H1 (cell line): ENCODE data around the gene CDC42EP4. TPM values are rescaled to one million over a fixed set of nuclear protein-coding genes. Genes with fewer than 3 reads are reported as not detected.
A peak's percentile ranks its signal among the peaks of the same experiment; 100 is the strongest.

ENCODE experiments used
- CTCF ChIA-PET: fragments of 300-600 bp; sonication (Branson Sonifier 250); formaldehyde crosslinking; loops from one replicate; lab custom pipeline; 2021; ENCODE audit not compliant: partially characterized antibody; lab: Charles Lee
- POLR2A ChIA-PET: fragments of 300-600 bp; sonication (Branson Sonifier 250); formaldehyde crosslinking; loops from one replicate; lab custom pipeline; 2021; ENCODE audit warnings: inconsistent platforms; ENCODE audit not compliant: partially characterized antibody; lab: Charles Lee
- DNase-seq, 2 experiments: peaks; one replicate each; pipeline versions ENCODE4 v3.0.0 to v3.0.0-alpha.2; 2010 to 2022; ENCODE audit warnings: low spot score in 2 of 2, low read depth in 1 of 2, mixed read lengths in 1 of 2
- FAIRE-seq: peaks from 2 replicates; lab custom pipeline; 2011; peaks lifted over from hg19 to GRCh38; lab: Jason Lieb, UNC
- H2AFZ ChIP-seq: 2 replicates; pipeline ENCODE4 v1.8.1; 2012; ENCODE audit warnings: low read length, inconsistent platforms
- H2AK5ac ChIP-seq: 2 replicates; pipeline ENCODE4 v1.6.1; 2013; ENCODE audit warnings: low read depth, low read length
- H2BK120ac ChIP-seq: replicated peaks from 2 replicates; pipeline ENCODE3; 2013; ENCODE audit warnings: low read depth, low read length, inconsistent platforms
- H2BK12ac ChIP-seq: 2 replicates; pipeline ENCODE4 v1.6.1; 2013; ENCODE audit warnings: low read depth, low read length
- H2BK15ac ChIP-seq: 2 replicates; pipeline ENCODE4 v1.6.1; 2013; ENCODE audit warnings: low read length
- H2BK20ac ChIP-seq: 2 replicates; pipeline ENCODE4 v1.6.1; 2013; ENCODE audit warnings: low read length
- H2BK5ac ChIP-seq: 2 replicates; pipeline ENCODE4 v1.6.1; 2013; ENCODE audit warnings: low read depth, low read length
- H3K14ac ChIP-seq: 2 replicates; pipeline ENCODE4 v1.6.1; 2013; ENCODE audit warnings: inconsistent platforms; ENCODE audit not compliant: insufficient read length
- H3K18ac ChIP-seq: 2 replicates; pipeline ENCODE4 v1.6.1; 2013; ENCODE audit warnings: low read length; ENCODE audit errors: extremely low read depth
- H3K23ac ChIP-seq: 2 replicates; pipeline ENCODE4 v1.6.1; 2013; ENCODE audit warnings: inconsistent platforms; ENCODE audit not compliant: insufficient read length
- H3K23me2 ChIP-seq: 2 replicates; pipeline ENCODE4 v1.6.1; 2013; ENCODE audit warnings: low read depth, low read length
- H3K27ac ChIP-seq: 2 replicates; pipeline ENCODE4 v1.6.1; 2011; ENCODE audit warnings: low read depth, low read length, inconsistent platforms
- H3K27me3 ChIP-seq, 4 experiments: replicated peaks in 1 of 4; 1 replicate in 1 of 4; 2 replicates in 3 of 4; pipeline versions ENCODE4 v1.6.1 to v1.8.1; 2011 to 2013; ENCODE audit warnings: low read length in 3 of 4, mild to moderate bottlenecking in 3 of 4, inconsistent platforms in 2 of 4, mixed read lengths in 2 of 4, moderate library complexity in 1 of 4; ENCODE audit not compliant: control insufficient read depth in 3 of 4, insufficient read depth in 3 of 4; ENCODE audit errors: extremely low read depth in 1 of 4
- H3K36me3 ChIP-seq, 4 experiments: 2 replicates each; pipeline versions ENCODE4 v1.6.1 to v1.8.1; 2011 to 2013; ENCODE audit warnings: mild to moderate bottlenecking in 4 of 4, low read length in 3 of 4, moderate library complexity in 2 of 4, control low read depth in 1 of 4, inconsistent platforms in 1 of 4; ENCODE audit not compliant: insufficient read depth in 4 of 4, control insufficient read depth in 2 of 4
- H3K4ac ChIP-seq: replicated peaks from 2 replicates; pipeline ENCODE3; 2013; ENCODE audit warnings: low read length, low read depth, mixed read lengths, inconsistent platforms; ENCODE audit not compliant: insufficient read length
- H3K4me1 ChIP-seq, 4 experiments: replicated peaks in 1 of 4; 1 replicate in 1 of 4; 2 replicates in 3 of 4; pipeline versions ENCODE4 v1.6.1 to v1.8.1; 2011 to 2013; ENCODE audit warnings: low read length in 3 of 4, inconsistent platforms in 2 of 4, mixed read lengths in 1 of 4; ENCODE audit not compliant: insufficient read depth in 4 of 4, control insufficient read depth in 3 of 4
- H3K4me2 ChIP-seq, 2 experiments: 2 replicates each; pipeline versions ENCODE4 v1.6.1 to v1.8.1; 2011 to 2013; ENCODE audit warnings: low read depth in 2 of 2, low read length in 2 of 2, control low read depth in 1 of 2, inconsistent platforms in 1 of 2, mild to moderate bottlenecking in 1 of 2; ENCODE audit not compliant: insufficient read depth in 1 of 2
- H3K4me3 ChIP-seq, 4 experiments: fragments of 200-600, 300-600 bp in 1 of 4; sonication (generic), shearing (Covaris generic), sonication (Bioruptor Twin) in 1 of 4; 2 replicates each; pipeline versions ENCODE4 v1.5.1 to v1.8.1; 2011 to 2016; ENCODE audit warnings: low read length in 4 of 4, low read depth in 3 of 4, control low read depth in 2 of 4, inconsistent platforms in 2 of 4, mild to moderate bottlenecking in 2 of 4, mixed read lengths in 1 of 4, moderate library complexity in 1 of 4; ENCODE audit not compliant: insufficient read depth in 2 of 4; ENCODE audit errors: extremely low read depth in 1 of 4
- H3K56ac ChIP-seq: replicated peaks from 2 replicates; pipeline ENCODE3; 2013; ENCODE audit warnings: low read depth, mild to moderate bottlenecking, mixed read lengths, low read length, inconsistent platforms; ENCODE audit not compliant: insufficient read length
- H3K79me1 ChIP-seq: 2 replicates; pipeline ENCODE4 v1.6.1; 2013; ENCODE audit warnings: low read depth, low read length, control low read depth
- H3K79me2 ChIP-seq, 2 experiments: 2 replicates each; pipeline versions ENCODE4 v1.6.1 to v1.8.1; 2012 to 2013; ENCODE audit warnings: low read length in 2 of 2, mild to moderate bottlenecking in 2 of 2, inconsistent platforms in 1 of 2; ENCODE audit not compliant: insufficient read depth in 2 of 2, control insufficient read depth in 1 of 2
- H3K9ac ChIP-seq, 4 experiments: replicated peaks in 1 of 4; 1 replicate in 1 of 4; 2 replicates in 3 of 4; pipeline versions ENCODE4 v1.6.1 to v1.8.1; 2011 to 2013; ENCODE audit warnings: low read depth in 3 of 4, low read length in 3 of 4, control low read depth in 2 of 4, mild to moderate bottlenecking in 2 of 4, moderate library complexity in 2 of 4, inconsistent platforms in 1 of 4; ENCODE audit errors: extremely low read depth in 1 of 4
- H3K9me3 ChIP-seq, 2 experiments: 2 replicates each; pipeline versions ENCODE4 v1.6.1 to v1.8.1; 2012 to 2013; ENCODE audit warnings: mild to moderate bottlenecking in 2 of 2, moderate library complexity in 2 of 2, control low read depth in 1 of 2, inconsistent platforms in 1 of 2, low read depth in 1 of 2, low read length in 1 of 2, mixed read lengths in 1 of 2; ENCODE audit not compliant: insufficient read depth in 2 of 2
- H4K20me1 ChIP-seq, 2 experiments: replicated peaks in 1 of 2; 2 replicates each; pipeline versions ENCODE3 to v1.8.1; 2011 to 2013; ENCODE audit warnings: inconsistent platforms in 2 of 2, low read length in 2 of 2, mild to moderate bottlenecking in 1 of 2; ENCODE audit not compliant: insufficient read depth in 2 of 2, control insufficient read depth in 1 of 2
- H4K5ac ChIP-seq: 2 replicates; pipeline ENCODE4 v1.6.1; 2013; ENCODE audit warnings: low read length, low read depth, mixed read lengths, inconsistent platforms; ENCODE audit not compliant: insufficient read length
- H4K8ac ChIP-seq: 2 replicates; pipeline ENCODE4 v1.8.0; 2013; ENCODE audit warnings: mild to moderate bottlenecking, moderate library complexity, low read length, inconsistent platforms; ENCODE audit not compliant: insufficient read depth; ENCODE audit errors: extremely low read depth
- H4K91ac ChIP-seq: replicated peaks from 2 replicates; pipeline ENCODE3; 2013; ENCODE audit warnings: low read length, mixed read lengths, inconsistent platforms; ENCODE audit not compliant: insufficient read length
- ASH2L ChIP-seq: fragments of 200-600, 300-600 bp; sonication (generic); IDR thresholded peaks from one replicate; pipeline ENCODE4 v1.7.1; 2017; ENCODE audit warnings: low read length
- HDAC2 ChIP-seq, 2 experiments: fragments of 300-600 bp in 1 of 2; sonication (generic) in 1 of 2; IDR thresholded peaks; 2 replicates each; pipeline ENCODE4 v1.6.1; 2011 to 2012; ENCODE audit warnings: low read depth in 2 of 2, low read length in 2 of 2, mild to moderate bottlenecking in 2 of 2, moderate library complexity in 2 of 2, borderline replicate concordance in 1 of 2, inconsistent platforms in 1 of 2
- JUND ChIP-seq: IDR thresholded peaks from 2 replicates; pipeline ENCODE4 v1.6.1; 2011; ENCODE audit warnings: mild to moderate bottlenecking, improper control_type of control experiment, low read length
- RBBP5 ChIP-seq: IDR thresholded peaks from 2 replicates; pipeline ENCODE4 v1.7.1; 2012; ENCODE audit warnings: low read depth, mild to moderate bottlenecking, inconsistent platforms, low read length, moderate library complexity, borderline replicate concordance
- RNF2 ChIP-seq: fragments of 200-900, 300-1000 bp; sonication (generic); IDR thresholded peaks from 2 replicates; pipeline ENCODE4 v1.7.1; 2016; ENCODE audit warnings: borderline replicate concordance, low read depth, mild to moderate bottlenecking, antibody characterized with exemption, low read length; ENCODE audit not compliant: poor library complexity, severe bottlenecking; ENCODE audit errors: missing control alignments
- SIN3A ChIP-seq, 2 experiments: IDR thresholded peaks in 1 of 2; conservative IDR thresholded peaks in 1 of 2; 2 replicates each; pipeline ENCODE4 v1.6.1; 2011 to 2012; ENCODE audit warnings: low read length in 2 of 2, improper control_type of control experiment in 1 of 2, low read depth in 1 of 2, mild to moderate bottlenecking in 1 of 2
- TBP ChIP-seq: IDR thresholded peaks from 2 replicates; pipeline ENCODE4 v1.6.1; 2011; ENCODE audit warnings: low read depth, low read length, improper control_type of control experiment
- ZNF274 ChIP-seq: IDR thresholded peaks from 2 replicates; pipeline ENCODE4 v1.7.0; 2012; ENCODE audit warnings: low read length, borderline replicate concordance; ENCODE audit errors: extremely low read depth
- WGBS, 2 experiments: shearing (Covaris generic) in 1 of 2; methylation state at CpG; one replicate each; pipeline versions ENCODE4 v1.1.6 to v1.1.7; 2013 to 2015; ENCODE audit warnings: low lambda C conversion rate in 2 of 2, mixed read lengths in 2 of 2, inconsistent platforms in 1 of 2, low coverage in 1 of 2, missing lambda C conversion rate in 1 of 2; ENCODE audit not compliant: insufficient replicate concordance in 2 of 2, insufficient coverage in 1 of 2, insufficient read length in 1 of 2; ENCODE audit errors: extremely low coverage in 1 of 2, missing lambda C conversion rate in 1 of 2; 5-methylcytosine and 5-hydroxymethylcytosine counted together
- polyA plus RNA-seq, 7 experiments: library from polyadenylated mRNA; depleted of rRNA in 3 of 7; stranded (reverse) in 5 of 7; unstranded in 2 of 7; fragments of >200 nt in 5 of 7; fragments of 200-250 nt in 2 of 7; gene quantifications; 1 replicate in 5 of 7; 2 replicates in 1 of 7; 4 replicates in 1 of 7; pipeline versions ENCODE4 v1.2.1 to v1.2.3, GENCODE V29; 2011 to 2013; ENCODE audit warnings: missing spikeins in 2 of 7, mixed read lengths in 2 of 7
- total RNA-seq: library from RNA; stranded (reverse); fragmentation: NEBNext Ultra II Directional; extraction: Animal tissue kit (Norgen Biotek cat#: 25700); gene quantifications from 2 replicates; pipeline ENCODE4 v1.2.1, GENCODE V29; 2021

CDC42EP4 gene
- total and polyA plus RNA-seq, 2 of the 8 experiments (the other 6 are each of a cell fraction or from before 2014, with no cell fraction given), result 8.8 to 12.6 TPM

DNA sequence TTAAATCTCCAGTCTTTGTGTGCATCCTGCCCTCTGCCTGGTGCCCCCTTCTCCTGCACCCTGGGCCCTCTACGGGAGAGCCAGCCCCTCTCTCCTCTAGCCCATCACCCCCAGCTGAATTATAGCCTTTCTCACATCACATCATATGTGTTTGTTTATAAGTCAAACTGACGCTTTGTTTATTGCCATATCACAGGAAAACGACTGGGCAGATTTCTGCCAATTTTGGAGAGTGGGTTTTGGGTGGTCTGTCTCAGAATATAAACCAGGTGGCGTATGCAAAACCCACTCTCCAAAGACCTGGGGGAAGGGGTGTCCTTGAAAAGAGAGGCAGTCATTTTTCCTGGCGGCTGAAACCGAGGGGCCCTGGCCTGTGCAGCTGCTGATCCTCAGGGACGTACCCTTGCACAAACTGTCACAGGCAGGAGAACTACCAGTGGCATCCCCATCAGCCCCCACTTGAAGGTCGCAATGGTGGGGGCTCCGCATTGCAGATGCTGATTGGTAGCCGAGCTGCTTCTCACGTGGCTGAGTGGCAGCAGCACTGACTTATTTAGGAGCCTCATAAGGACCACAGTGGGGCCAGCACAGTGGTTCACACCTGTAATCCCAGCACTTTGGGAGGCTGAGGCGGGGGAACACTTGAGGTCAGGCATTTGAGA lies 34.8 kb upstream of the CDC42EP4 start:
- ChIA-PET POLR2A (interaction anchor here (1.2 kb wide), 1 partner anchor 8 kb away, joined by 3 read pairs; no protein-coding TSS in a partner anchor), CTCF (interaction anchor here (0.6 to 3.5 kb wide), 14 partner anchors 9 to 89 kb away, joined by 3 to 13 read pairs (median 4); no protein-coding TSS in a partner anchor)
- Histone ChIP-seq H3K9me3 (no peaks in the 10 kb centered on the region), H2AK5ac (no peak overlapping the region), H3K4ac (no peak overlapping the region), H2BK15ac (no peak overlapping the region), H3K4me3 (no peak overlapping the region), H3K36me3 (no peaks in the 10 kb centered on the region), H2BK12ac (peak overlapping the region; percentile 84; the same call in 1 of the 2 replicates), H3K27me3 (no peaks in the 10 kb centered on the region; a peak in 1 of 7 replicates), H3K18ac (no peak overlapping the region), H4K20me1 (no peaks in the 10 kb centered on the region), H3K4me2 (no peak overlapping the region), H3K27ac (no peak overlapping the region), H3K79me2 (no peaks in the 10 kb centered on the region), H3K14ac (no peak overlapping the region), H2BK120ac (no peak overlapping the region), H3K23me2 (no peaks in the 10 kb centered on the region; the same call in 1 of the 2 replicates), H3K56ac (no peak overlapping the region), H2BK5ac (no peak overlapping the region), H2BK20ac (no peak overlapping the region), H2AFZ (no peak overlapping the region), H3K23ac (no peak overlapping the region), H4K8ac (no peak overlapping the region; the same call in 1 of the 2 replicates), H3K4me1 (peaks cover 7 to 45% (median 34%) of the 10 kb centered on the region in 4 experiments), H4K5ac (no peak overlapping the region), H3K9ac (no peak overlapping the region), H3K79me1 (no peaks in the 10 kb centered on the region), H4K91ac (no peak overlapping the region)
- DNase-seq (no peak), FAIRE-seq (no peak)
- WGBS, 2 experiments, result 83% methylated on average over 12 of the region's 12 CpGs; no CpG with 5 or more reads in 1 of the 2 experiments
- TF ChIP-seq ASH2L, result no peak
- no peak for TF ChIP-seq TBP
- TF ChIP-seq SIN3A (conservative IDR thresholded peaks at IDR 0.05 in 1 of 2, IDR thresholded peaks at IDR 0.05 in 1 of 2; ENCODE audit: low read depth in 1 of 2, low read length in 2 of 2), result no peak
- TF ChIP-seq JUND, result no peak
- TF ChIP-seq RBBP5, result no peak
- no peak for TF ChIP-seq ZNF274
- no peak for TF ChIP-seq RNF2
- no peak for TF ChIP-seq HDAC2 (IDR thresholded peaks at IDR 0.05; ENCODE audit: borderline replicate concordance in 1 of 2, low read depth in 2 of 2, low read length in 2 of 2)
